ENCODE measurements around the gene PDHB. TPM values are rescaled to one million over a fixed set of nuclear protein-coding genes. Genes with fewer than 3 reads are reported as not detected.

PDHB gene
- total and polyA plus RNA-seq, 8 donors: 55.5 to 88.5 (median 78.1) TPM

DNA sequence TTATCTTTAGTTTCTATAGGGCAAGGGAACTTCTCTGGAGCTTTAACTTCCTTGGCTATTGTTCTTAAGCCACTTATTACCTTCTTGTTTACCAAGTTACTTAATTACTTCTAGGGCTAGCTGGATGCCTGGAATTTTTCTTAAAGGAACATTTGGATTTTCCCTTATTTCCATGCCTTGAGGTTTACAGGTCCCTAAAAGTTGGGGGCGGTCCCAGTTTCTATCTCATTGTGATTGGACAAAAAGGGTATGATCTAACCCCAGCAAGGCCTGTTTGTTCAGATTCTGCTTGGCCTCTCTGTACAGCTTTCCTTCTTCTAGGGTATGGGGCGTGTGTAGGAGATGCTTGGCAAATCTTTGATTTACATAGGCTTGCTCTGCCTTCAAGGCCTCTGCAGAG is 17.4 kb downstream of the PDHB start:
- Histone ChIP-seq H3K9me3 (no peaks in the 10 kb centered on the region), H3K4me1 (no peaks in the 10 kb centered on the region), H3K36me3 (peaks cover 0 to 39% of the 10 kb centered on the region in 2 donors), H3K27ac (no peak overlapping the region), H3K27me3 (no peaks in the 10 kb centered on the region), H3K4me3 (no peak overlapping the region)
- no peak for DNase-seq
- intact Hi-C loops (cut with DNase I): no loop called here
- no peak for TF ChIP-seq CTCF (IDR thresholded peaks at IDR 0.05)
- peak; percentile 30 for ATAC-seq

- no peaks in the 10 kb centered on the region for H3K9me3 ChIP-seq
- no peak overlapping the region for H3K27ac ChIP-seq
- intact Hi-C loops (cut with DNase I): loop anchor here in 1 of 2 donors (5.0 kb wide), 1 partner anchor 82 kb away; the partner anchor contains the start of gene PXK
- peak; percentile 71 to 75 for TF ChIP-seq CTCF (IDR thresholded peaks at IDR 0.05)
- H3K27me3 ChIP-seq: no peaks in the 10 kb centered on the region
- ATAC-seq (peak; percentile 78), DNase-seq (peak in 2 of 4 donors; percentile 52 to 70)
- H3K36me3 ChIP-seq: peaks cover 0 to 50% of the 10 kb centered on the region in 2 donors
- H3K4me1 ChIP-seq: no peaks in the 10 kb centered on the region
- H3K4me3 ChIP-seq: no peak overlapping the region
Observed at GRCh38 chr3:58414538-58415197, 19.0 kb downstream of the PDHB start.

GRCh38 chr3:58411851-58412830 is 21.5 kb downstream of the PDHB start:
- H3K4me1 ChIP-seq: no peaks in the 10 kb centered on the region
- no peaks in the 10 kb centered on the region for H3K27me3 ChIP-seq
- no peak overlapping the region for H3K4me3 ChIP-seq
- ATAC-seq (no peak), DNase-seq (no peak)
- intact Hi-C loops (cut with DNase I): loop anchor here in 1 of 2 donors (5.0 kb wide), 1 partner anchor 80 kb away; the partner anchor contains the start of gene PXK
- H3K36me3 ChIP-seq: peaks cover 0 to 73% of the 10 kb centered on the region in 2 donors
- H3K27ac ChIP-seq: no peak overlapping the region
- no peak for TF ChIP-seq CTCF (IDR thresholded peaks at IDR 0.05)
- H3K9me3 ChIP-seq: no peaks in the 10 kb centered on the region

DNA sequence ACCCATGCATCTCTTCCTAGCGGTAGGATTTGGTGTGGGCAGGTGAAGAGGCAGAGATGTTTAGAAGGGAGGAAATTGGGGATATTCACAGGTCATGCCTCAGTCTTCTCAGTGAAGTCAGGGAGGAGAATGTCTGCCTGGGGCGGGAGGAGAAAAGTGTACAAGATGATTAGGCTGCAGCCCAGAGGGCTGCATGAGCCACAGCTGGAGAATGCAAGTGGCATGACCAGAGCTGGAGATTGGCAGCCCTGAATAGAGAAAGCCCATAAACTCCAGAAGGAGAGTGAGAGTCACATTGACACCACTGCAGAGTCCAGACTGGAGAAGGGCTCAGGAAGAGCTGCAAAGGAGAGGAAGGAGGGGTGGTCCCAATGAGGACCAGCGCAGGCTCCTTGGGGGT is 22.6 kb downstream of the PDHB start:
- DNase-seq (no peak), ATAC-seq (no peak)
- no peak for TF ChIP-seq CTCF (IDR thresholded peaks at IDR 0.05)
- Histone ChIP-seq H3K9me3 (no peaks in the 10 kb centered on the region), H3K36me3 (peaks cover 0 to 74% of the 10 kb centered on the region in 2 donors), H3K27ac (no peak overlapping the region), H3K4me1 (no peaks in the 10 kb centered on the region), H3K27me3 (no peaks in the 10 kb centered on the region), H3K4me3 (no peak overlapping the region)
- intact Hi-C loops (cut with DNase I): loop anchor here in 1 of 2 donors (5.0 kb wide), 1 partner anchor 79 kb away; the partner anchor contains the start of gene PXK

DNA sequence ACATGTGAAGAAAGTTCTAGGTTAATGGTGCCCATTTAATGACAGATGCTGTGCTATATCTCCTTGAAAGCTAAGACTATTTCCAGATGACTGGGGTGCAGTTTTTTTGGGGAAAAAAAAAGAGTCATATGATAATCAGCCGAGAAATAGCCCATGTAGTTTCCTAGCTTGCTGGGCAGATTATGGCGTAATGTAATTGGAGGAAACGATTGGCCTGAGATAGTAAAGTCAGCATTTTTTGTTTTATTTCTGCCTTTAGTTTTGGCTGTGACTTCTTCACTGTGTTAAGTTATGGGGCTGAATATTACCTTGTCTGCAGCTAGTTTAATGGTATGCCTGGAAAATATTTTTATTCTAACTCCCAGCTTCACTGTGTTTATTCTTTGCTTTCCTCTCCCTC is 24.0 kb downstream of the PDHB start:
- DNase-seq: no peak
- intact Hi-C loops (cut with DNase I): loop anchor here in 1 of 2 donors (5.0 kb wide), 1 partner anchor 77 kb away; the partner anchor contains the start of gene PXK
- Histone ChIP-seq H3K36me3 (peaks cover 0 to 84% of the 10 kb centered on the region in 2 donors), H3K9me3 (no peaks in the 10 kb centered on the region), H3K4me1 (no peaks in the 10 kb centered on the region), H3K4me3 (no peak overlapping the region), H3K27me3 (no peaks in the 10 kb centered on the region), H3K27ac (no peak overlapping the region)
- no peak for TF ChIP-seq CTCF (IDR thresholded peaks at IDR 0.05)
- no peak for ATAC-seq
